ENCODE data around the gene SPATA17. TPM values are rescaled to one million over a fixed set of nuclear protein-coding genes. Genes with fewer than 3 reads are reported as not detected.

The SPATA17 gene
- total and polyA plus RNA-seq, 2 of the 13 experiments (the other 11 are each of a cell fraction or from before 2014, with no cell fraction given): 0.48 to 1.7 TPM

DNA sequence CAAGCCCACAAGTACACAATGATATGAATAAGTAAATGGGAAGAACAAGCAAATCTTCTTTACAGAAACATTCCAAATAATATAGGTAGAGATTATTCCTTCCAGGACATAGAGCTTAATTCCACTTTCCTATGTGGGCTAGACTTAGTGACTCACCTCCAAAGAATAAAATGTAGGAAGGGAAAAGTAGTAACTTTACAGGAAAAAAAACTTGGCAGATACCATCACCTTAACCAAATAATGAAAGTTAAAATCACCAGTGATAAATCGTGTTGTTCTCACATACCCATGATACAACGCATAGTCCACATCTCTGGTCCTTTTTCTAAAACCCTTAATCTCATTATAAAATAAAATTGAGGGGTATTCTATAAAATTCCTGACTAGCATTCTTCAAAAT, 260.8 kb downstream of the SPATA17 start:
- in situ Hi-C loops (cut with HindIII; ENCODE audit: extremely low pct_ligation_motif_present, low pct_unique_long_range_greater_than_20kb): no loop called here
- Histone ChIP-seq H3K4me2 (ENCODE audit: low read depth, low read length) (no peak overlapping the region), H3K4me1 (ENCODE audit: insufficient read depth, low read length) (no peaks in the 10 kb centered on the region), H3K9ac (ENCODE audit: insufficient read depth, low read depth, low read length) (no peak overlapping the region), H3K27ac (ENCODE audit: extremely low read length, insufficient read depth, low read length) (no peak overlapping the region), H3K4me3 (replicated peaks in 1 of 3; ENCODE audit: insufficient read depth in 1 of 3, low read depth in 2 of 3, low read length in 3 of 3) (no peak overlapping the region), H3K27me3 (ENCODE audit: control insufficient read depth in 1 of 2, insufficient read depth in 2 of 2, low read length in 2 of 2) (no peaks in the 10 kb centered on the region), H2AFZ (ENCODE audit: low read length) (no peak overlapping the region), H3K36me3 (replicated peaks in 1 of 2; ENCODE audit: control insufficient read depth in 1 of 2, insufficient read depth in 2 of 2, low read length in 2 of 2) (no peaks in the 10 kb centered on the region), H4K20me1 (ENCODE audit: insufficient read depth, low read length) (no peaks in the 10 kb centered on the region), H3K79me2 (ENCODE audit: insufficient read depth, low read length) (no peaks in the 10 kb centered on the region), H3K9me3 (ENCODE audit: low read length) (no peaks in the 10 kb centered on the region)
- BruUV-seq (replicated peaks): no TSS peak
- DNase-seq (ENCODE audit: low spot score) (no peak), FAIRE-seq (no peak), ATAC-seq (no peak)
- WGBS (ENCODE audit: low lambda C conversion rate): 1% methylated on average over 2 of the region's 2 CpGs
- intact Hi-C loops (cut with micrococcal nuclease; ENCODE audit: unreplicated experiment): no loop called here
- TF ChIP-seq ZNF724P (CRISPR knock-in tag; IDR thresholded peaks at IDR 0.05; ENCODE audit: borderline replicate concordance) (no peak), HNRNPUL1 (IDR thresholded peaks at IDR 0.05; ENCODE audit: low read depth, low read length) (no peak), FOXA1 (IDR thresholded peaks at IDR 0.05) (no peak), FOXA1 (CRISPR knock-in tag; IDR thresholded peaks at IDR 0.05) (no peak), NCOA5 (CRISPR knock-in tag; IDR thresholded peaks at IDR 0.05) (no peak), FIP1L1 (IDR thresholded peaks at IDR 0.05; ENCODE audit: borderline replicate concordance, insufficient read depth, low read depth, low read length) (no peak), ARNT (IDR thresholded peaks at IDR 0.05) (no peak), ZNF232 (CRISPR knock-in tag; IDR thresholded peaks at IDR 0.05; ENCODE audit: borderline replicate concordance) (no peak), NFE2 (CRISPR knock-in tag; IDR thresholded peaks at IDR 0.05) (no peak), ZNF709 (CRISPR knock-in tag; IDR thresholded peaks at IDR 0.05) (no peak), HNF4A (CRISPR knock-in tag; IDR thresholded peaks at IDR 0.05) (no peak)
- POLR2A ChIA-PET: no interaction called here
- CTCF ChIA-PET (ENCODE audit: low intra/inter-chr PET ratio, low total read pairs): no interaction called here

DNA sequence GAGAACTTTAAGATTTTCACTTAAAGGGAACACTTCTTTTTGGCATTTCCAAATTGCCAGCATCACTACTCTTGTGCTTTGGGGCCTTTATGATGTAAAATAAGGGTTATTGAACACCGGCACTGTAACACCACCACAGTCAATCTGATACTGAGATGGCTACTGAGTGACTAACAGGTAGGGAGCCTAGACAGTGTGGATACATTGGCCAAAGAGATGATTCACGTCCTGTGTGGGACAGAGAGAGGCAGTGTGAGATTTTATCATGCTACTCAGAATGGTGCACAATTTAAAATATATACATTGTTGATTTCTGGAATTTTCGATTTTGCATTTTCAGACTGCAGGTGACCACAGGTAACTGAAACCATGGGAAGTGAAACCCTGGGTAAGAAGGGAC, 261.6 kb downstream of the SPATA17 start:
- CTCF ChIA-PET (ENCODE audit: low intra/inter-chr PET ratio, low total read pairs): no interaction called here
- POLR2A ChIA-PET: no interaction called here
- BruUV-seq (replicated peaks): no TSS peak
- Histone ChIP-seq H2AFZ (ENCODE audit: low read length) (no peak overlapping the region), H3K27me3 (ENCODE audit: control insufficient read depth in 1 of 2, insufficient read depth in 2 of 2, low read length in 2 of 2) (no peaks in the 10 kb centered on the region), H3K27ac (ENCODE audit: extremely low read length, insufficient read depth, low read length) (no peak overlapping the region), H3K4me3 (replicated peaks in 1 of 3; ENCODE audit: insufficient read depth in 1 of 3, low read depth in 2 of 3, low read length in 3 of 3) (no peak overlapping the region), H3K9me3 (ENCODE audit: low read length) (no peaks in the 10 kb centered on the region), H3K79me2 (ENCODE audit: insufficient read depth, low read length) (no peaks in the 10 kb centered on the region), H3K9ac (ENCODE audit: insufficient read depth, low read depth, low read length) (no peak overlapping the region), H3K36me3 (replicated peaks in 1 of 2; ENCODE audit: control insufficient read depth in 1 of 2, insufficient read depth in 2 of 2, low read length in 2 of 2) (no peaks in the 10 kb centered on the region), H3K4me1 (ENCODE audit: insufficient read depth, low read length) (no peaks in the 10 kb centered on the region), H3K4me2 (ENCODE audit: low read depth, low read length) (no peak overlapping the region), H4K20me1 (ENCODE audit: insufficient read depth, low read length) (no peaks in the 10 kb centered on the region)
- ATAC-seq (no peak), DNase-seq (ENCODE audit: low spot score) (no peak), FAIRE-seq (no peak)
- in situ Hi-C loops (cut with HindIII; ENCODE audit: extremely low pct_ligation_motif_present, low pct_unique_long_range_greater_than_20kb): no loop called here
- intact Hi-C loops (cut with micrococcal nuclease; ENCODE audit: unreplicated experiment): no loop called here
- 2% methylated on average over 3 of the region's 3 CpGs for WGBS (ENCODE audit: low lambda C conversion rate)
- no peak for TF ChIP-seq MAZ (IDR thresholded peaks at IDR 0.05; ENCODE audit: borderline replicate concordance, low read depth, low read length)
- TF ChIP-seq MAZ (CRISPR knock-in tag; IDR thresholded peaks at IDR 0.05; ENCODE audit: low read depth): no peak
- TF ChIP-seq, protein P1, sequence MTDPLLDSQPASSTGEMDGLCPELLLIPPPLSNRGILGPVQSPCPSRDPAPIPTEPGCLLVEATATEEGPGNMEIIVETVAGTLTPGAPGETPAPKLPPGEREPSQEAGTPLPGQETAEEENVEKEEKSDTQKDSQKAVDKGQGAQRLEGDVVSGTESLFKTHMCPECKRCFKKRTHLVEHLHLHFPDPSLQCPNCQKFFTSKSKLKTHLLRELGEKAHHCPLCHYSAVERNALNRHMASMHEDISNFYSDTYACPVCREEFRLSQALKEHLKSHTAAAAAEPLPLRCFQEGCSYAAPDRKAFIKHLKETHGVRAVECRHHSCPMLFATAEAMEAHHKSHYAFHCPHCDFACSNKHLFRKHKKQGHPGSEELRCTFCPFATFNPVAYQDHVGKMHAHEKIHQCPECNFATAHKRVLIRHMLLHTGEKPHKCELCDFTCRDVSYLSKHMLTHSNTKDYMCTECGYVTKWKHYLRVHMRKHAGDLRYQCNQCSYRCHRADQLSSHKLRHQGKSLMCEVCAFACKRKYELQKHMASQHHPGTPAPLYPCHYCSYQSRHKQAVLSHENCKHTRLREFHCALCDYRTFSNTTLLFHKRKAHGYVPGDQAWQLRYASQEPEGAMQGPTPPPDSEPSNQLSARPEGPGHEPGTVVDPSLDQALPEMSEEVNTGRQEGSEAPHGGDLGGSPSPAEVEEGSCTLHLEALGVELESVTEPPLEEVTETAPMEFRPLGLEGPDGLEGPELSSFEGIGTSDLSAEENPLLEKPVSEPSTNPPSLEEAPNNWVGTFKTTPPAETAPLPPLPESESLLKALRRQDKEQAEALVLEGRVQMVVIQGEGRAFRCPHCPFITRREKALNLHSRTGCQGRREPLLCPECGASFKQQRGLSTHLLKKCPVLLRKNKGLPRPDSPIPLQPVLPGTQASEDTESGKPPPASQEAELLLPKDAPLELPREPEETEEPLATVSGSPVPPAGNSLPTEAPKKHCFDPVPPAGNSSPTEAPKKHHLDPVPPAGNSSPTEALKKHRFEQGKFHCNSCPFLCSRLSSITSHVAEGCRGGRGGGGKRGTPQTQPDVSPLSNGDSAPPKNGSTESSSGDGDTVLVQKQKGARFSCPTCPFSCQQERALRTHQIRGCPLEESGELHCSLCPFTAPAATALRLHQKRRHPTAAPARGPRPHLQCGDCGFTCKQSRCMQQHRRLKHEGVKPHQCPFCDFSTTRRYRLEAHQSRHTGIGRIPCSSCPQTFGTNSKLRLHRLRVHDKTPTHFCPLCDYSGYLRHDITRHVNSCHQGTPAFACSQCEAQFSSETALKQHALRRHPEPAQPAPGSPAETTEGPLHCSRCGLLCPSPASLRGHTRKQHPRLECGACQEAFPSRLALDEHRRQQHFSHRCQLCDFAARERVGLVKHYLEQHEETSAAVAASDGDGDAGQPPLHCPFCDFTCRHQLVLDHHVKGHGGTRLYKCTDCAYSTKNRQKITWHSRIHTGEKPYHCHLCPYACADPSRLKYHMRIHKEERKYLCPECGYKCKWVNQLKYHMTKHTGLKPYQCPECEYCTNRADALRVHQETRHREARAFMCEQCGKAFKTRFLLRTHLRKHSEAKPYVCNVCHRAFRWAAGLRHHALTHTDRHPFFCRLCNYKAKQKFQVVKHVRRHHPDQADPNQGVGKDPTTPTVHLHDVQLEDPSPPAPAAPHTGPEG (CRISPR knock-in tag; IDR thresholded peaks at IDR 0.05): no peak
- TF ChIP-seq, protein P2, sequence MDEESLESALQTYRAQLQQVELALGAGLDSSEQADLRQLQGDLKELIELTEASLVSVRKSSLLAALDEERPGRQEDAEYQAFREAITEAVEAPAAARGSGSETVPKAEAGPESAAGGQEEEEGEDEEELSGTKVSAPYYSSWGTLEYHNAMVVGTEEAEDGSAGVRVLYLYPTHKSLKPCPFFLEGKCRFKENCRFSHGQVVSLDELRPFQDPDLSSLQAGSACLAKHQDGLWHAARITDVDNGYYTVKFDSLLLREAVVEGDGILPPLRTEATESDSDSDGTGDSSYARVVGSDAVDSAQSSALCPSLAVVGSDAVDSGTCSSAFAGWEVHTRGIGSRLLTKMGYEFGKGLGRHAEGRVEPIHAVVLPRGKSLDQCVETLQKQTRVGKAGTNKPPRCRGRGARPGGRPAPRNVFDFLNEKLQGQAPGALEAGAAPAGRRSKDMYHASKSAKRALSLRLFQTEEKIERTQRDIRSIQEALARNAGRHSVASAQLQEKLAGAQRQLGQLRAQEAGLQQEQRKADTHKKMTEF (CRISPR knock-in tag; IDR thresholded peaks at IDR 0.05): no peak

All from HepG2 (cell line).